ENCODE data around the gene SSU72. TPM values are rescaled to one million over a fixed set of nuclear protein-coding genes. Genes with fewer than 3 reads are reported as not detected.
A peak's percentile ranks its signal among the peaks of the same experiment; 100 is the strongest.

Gene SSU72
- total and polyA plus RNA-seq, 8 donors = 49.2 to 74.3 (median 57.8) TPM

- no peak for FAIRE-seq
- no peak overlapping the region for H3K4me3 ChIP-seq
- peak in 1 of 6 donors; percentile 61 for DNase-seq
- H3K4me1 ChIP-seq = no peaks in the 10 kb centered on the region
- peaks cover 0 to 8% (median 0%) of the 10 kb centered on the region in 3 donors for H3K36me3 ChIP-seq
- H3K27me3 ChIP-seq = no peaks in the 10 kb centered on the region
- 89 to 94% methylated on average over 23 of the region's 23 CpGs for WGBS, 2 donors
- no peak for TF ChIP-seq CTCF (IDR thresholded peaks at IDR 0.05)
- no peak overlapping the region for H3K27ac ChIP-seq
- intact Hi-C loops (cut with DNase I) = no loop called here
- no peak for ATAC-seq
- H3K9me3 ChIP-seq = no peaks in the 10 kb centered on the region
Measured at GRCh38 chr1:1538334-1538733, 36.3 kb downstream of the SSU72 start.

- DNase-seq (peak in 1 of 6 donors; percentile 43), ATAC-seq (no peak), FAIRE-seq (no peak)
- intact Hi-C loops (cut with DNase I) = no loop called here
- no peaks in the 10 kb centered on the region for H3K9me3 ChIP-seq
- 93 to 94% methylated on average over 32 of the region's 32 CpGs for WGBS, 2 donors
- H3K4me1 ChIP-seq = no peaks in the 10 kb centered on the region
- no peaks in the 10 kb centered on the region for H3K27me3 ChIP-seq
- H3K4me3 ChIP-seq = no peak overlapping the region
- H3K36me3 ChIP-seq = peaks cover 0 to 8% (median 0%) of the 10 kb centered on the region in 3 donors
- TF ChIP-seq CTCF (IDR thresholded peaks at IDR 0.05) = no peak
- H3K27ac ChIP-seq = no peak overlapping the region
Measured at GRCh38 chr1:1537626-1538250, 36.9 kb downstream of the SSU72 start.

- no peak for TF ChIP-seq CTCF (IDR thresholded peaks at IDR 0.05)
- H3K27me3 ChIP-seq = no peaks in the 10 kb centered on the region
- H3K27ac ChIP-seq = no peak overlapping the region
- intact Hi-C loops (cut with DNase I) = no loop called here
- no peak for ATAC-seq
- 91 to 96% methylated on average over 15 of the region's 15 CpGs for WGBS, 2 donors
- H3K4me1 ChIP-seq = no peaks in the 10 kb centered on the region
- FAIRE-seq = no peak
- H3K36me3 ChIP-seq = peaks cover 0 to 8% (median 0%) of the 10 kb centered on the region in 3 donors
- peak in 1 of 6 donors; percentile 45 for DNase-seq
- no peaks in the 10 kb centered on the region for H3K9me3 ChIP-seq
- no peak overlapping the region for H3K4me3 ChIP-seq
Measured at GRCh38 chr1:1536938-1537546, 37.6 kb downstream of the SSU72 start.

- peak in 1 of 6 donors; percentile 71 for DNase-seq
- no peak overlapping the region for H3K27ac ChIP-seq
- no peak for FAIRE-seq
Measured at GRCh38 chr1:1536019-1536937, 38.4 kb downstream of the SSU72 start.

More at GRCh38 chr1:1536019-1536937, 38.4 kb downstream of the SSU72 start:
- TF ChIP-seq CTCF (IDR thresholded peaks at IDR 0.05) = no peak
- no peaks in the 10 kb centered on the region for H3K9me3 ChIP-seq
- 81% methylated on average over 43 to 48 of the region's 48 CpGs for WGBS, 2 donors
- intact Hi-C loops (cut with DNase I) = no loop called here
- no peaks in the 10 kb centered on the region for H3K4me1 ChIP-seq
- peaks cover 0 to under 1% (median 0%) of the 10 kb centered on the region in 3 donors for H3K36me3 ChIP-seq
- no peak for ATAC-seq
- no peaks in the 10 kb centered on the region for H3K27me3 ChIP-seq
- no peak overlapping the region for H3K4me3 ChIP-seq

Data from pancreas (tissue), 10 donors.